GM10266 (cell line): Measurements from ENCODE around the gene SLC5A11.

Experiments
- DNase-seq: peaks from one replicate; pipeline ENCODE4 v3.0.0; 2012; ENCODE audit errors: extremely low spot score
- TF ChIP-seq, protein P1 (sequence below): IDR thresholded peaks from 2 replicates; pipeline ENCODE4 v1.5.1; 2012; ENCODE audit warnings: mild to moderate bottlenecking, low read depth; ENCODE audit not compliant: control insufficient read depth, insufficient read depth; ENCODE audit errors: missing control alignments

Gene SLC5A11

DNA sequence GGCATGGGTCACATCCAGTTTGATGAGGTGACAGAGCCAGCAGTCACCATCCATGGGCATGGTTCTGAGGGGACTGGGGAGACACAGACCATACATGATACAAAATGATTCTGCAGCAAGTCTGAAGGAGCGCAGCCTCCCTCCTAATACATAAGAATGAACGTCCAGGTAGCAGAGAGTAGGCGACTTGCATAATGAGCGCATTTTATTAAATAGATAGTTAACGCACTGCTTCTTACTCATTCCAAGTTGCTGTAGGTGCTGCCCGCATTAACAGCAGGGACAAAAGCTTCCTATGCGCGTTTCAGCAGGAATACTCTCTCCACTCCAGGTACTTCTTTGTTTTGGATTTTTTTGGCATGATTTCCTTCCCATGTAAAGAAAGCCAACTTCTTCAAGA lies 73.8 kb downstream of the SLC5A11 start:
- DNase-seq = no peak
- TF ChIP-seq, protein P1, sequence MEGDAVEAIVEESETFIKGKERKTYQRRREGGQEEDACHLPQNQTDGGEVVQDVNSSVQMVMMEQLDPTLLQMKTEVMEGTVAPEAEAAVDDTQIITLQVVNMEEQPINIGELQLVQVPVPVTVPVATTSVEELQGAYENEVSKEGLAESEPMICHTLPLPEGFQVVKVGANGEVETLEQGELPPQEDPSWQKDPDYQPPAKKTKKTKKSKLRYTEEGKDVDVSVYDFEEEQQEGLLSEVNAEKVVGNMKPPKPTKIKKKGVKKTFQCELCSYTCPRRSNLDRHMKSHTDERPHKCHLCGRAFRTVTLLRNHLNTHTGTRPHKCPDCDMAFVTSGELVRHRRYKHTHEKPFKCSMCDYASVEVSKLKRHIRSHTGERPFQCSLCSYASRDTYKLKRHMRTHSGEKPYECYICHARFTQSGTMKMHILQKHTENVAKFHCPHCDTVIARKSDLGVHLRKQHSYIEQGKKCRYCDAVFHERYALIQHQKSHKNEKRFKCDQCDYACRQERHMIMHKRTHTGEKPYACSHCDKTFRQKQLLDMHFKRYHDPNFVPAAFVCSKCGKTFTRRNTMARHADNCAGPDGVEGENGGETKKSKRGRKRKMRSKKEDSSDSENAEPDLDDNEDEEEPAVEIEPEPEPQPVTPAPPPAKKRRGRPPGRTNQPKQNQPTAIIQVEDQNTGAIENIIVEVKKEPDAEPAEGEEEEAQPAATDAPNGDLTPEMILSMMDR = no peak

GRCh38 chr16:24920568-24920967 lies 74.8 kb downstream of the SLC5A11 start:
- TF ChIP-seq, protein P1 = no peak
- no peak for DNase-seq

DNA sequence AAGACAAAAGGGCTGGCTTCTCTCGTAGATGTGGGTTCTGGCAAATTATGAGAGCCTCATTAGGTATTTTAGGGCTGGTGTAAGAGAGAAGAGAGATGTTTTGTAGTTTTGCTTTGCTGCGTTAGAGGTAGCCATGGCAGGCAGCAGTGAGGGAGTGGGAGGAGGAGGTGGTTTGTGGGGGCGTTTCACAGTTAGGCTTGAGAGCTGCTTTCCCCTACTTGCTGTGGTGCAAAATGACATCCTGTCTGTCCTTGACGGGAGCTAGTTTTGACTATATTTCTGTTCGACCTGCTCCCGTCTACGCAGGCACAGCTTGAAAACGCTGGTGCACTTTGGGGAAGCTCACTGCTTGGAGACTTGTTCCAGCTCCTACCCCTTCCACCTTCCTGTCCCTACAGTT lies 75.5 kb downstream of the SLC5A11 start:
- TF ChIP-seq, protein P1 = no peak
- DNase-seq = no peak

GRCh38 chr16:24925163-24925562 lies 79.4 kb downstream of the SLC5A11 start:
- TF ChIP-seq, protein P1 = no peak
- DNase-seq = no peak

- DNase-seq = no peak
- TF ChIP-seq, protein P1 = no peak
Observed at GRCh38 chr16:24929409-24929808, 83.6 kb downstream of the SLC5A11 start.

- no peak for DNase-seq
- TF ChIP-seq, protein P1 = no peak
Observed at GRCh38 chr16:24930440-24930839, 84.7 kb downstream of the SLC5A11 start.

GRCh38 chr16:24931091-24931490 lies 85.3 kb downstream of the SLC5A11 start:
- DNase-seq = no peak
- TF ChIP-seq, protein P1 = no peak
